Astrocyte (in vitro differentiated cells and primary cell): ENCODE results near the gene DUSP3.

Experiments used
- CTCF ChIP-seq: IDR thresholded peaks from 2 replicates; pipeline ENCODE4 v1.5.1; 2011; ENCODE audit warnings: low read depth, mild to moderate bottlenecking, inconsistent platforms, low read length, moderate library complexity; ENCODE audit not compliant: insufficient read depth
- EZH2 ChIP-seq: IDR thresholded peaks from 2 replicates; pipeline ENCODE4 v1.6.1; 2012; ENCODE audit warnings: mild to moderate bottlenecking, low read length, inconsistent platforms; ENCODE audit not compliant: insufficient read depth

GRCh38 chr17:43814026-43814425 is 35.2 kb upstream of the DUSP3 start:
- TF ChIP-seq CTCF (no peak), EZH2 (no peak)
